Measurements from ENCODE around the gene ANO6. TPM values are rescaled to one million over a fixed set of nuclear protein-coding genes. Genes with fewer than 3 reads are reported as not detected.
A peak's percentile ranks its signal among the peaks of the same experiment; 100 is the strongest.

Gene ANO6
- total RNA-seq, 1 experiment from 2014 or later, result 59.3 TPM

DNA sequence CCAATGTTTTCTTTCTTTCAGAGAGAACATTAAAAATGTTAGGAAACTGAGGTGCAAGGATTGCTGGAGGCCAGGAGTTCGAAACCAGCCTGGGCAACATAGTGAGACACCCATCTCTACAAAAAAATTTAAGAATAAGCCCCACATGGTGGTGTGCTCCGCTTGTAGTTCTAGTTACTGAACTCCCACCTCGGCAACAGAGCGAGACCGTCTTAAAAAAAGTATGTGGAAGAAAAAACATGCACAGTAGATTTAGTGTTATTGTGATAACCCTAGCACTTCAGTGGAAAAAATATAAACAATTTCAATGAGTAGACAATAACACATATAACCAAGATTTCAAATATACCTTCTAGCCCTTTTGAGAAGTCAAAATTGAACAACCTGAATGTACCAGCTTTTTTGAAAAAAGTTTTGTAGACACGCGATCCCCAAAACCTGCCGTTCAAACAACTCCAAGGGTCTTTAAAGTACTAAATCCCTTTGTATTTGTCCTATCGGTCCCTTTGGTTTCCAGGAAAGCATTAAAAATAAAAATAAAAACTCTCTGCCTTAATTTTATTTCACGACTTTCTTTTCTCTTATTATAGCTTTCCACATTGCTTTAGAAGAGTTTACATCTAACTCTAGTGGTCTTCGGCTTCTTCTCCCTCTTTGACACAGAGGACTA, 1.0 kb upstream of the ANO6 start:
- H3K27ac ChIP-seq (ENCODE audit: low read depth, low read length, poor library complexity, severe bottlenecking), result peak overlapping the region; percentile 93

DNA sequence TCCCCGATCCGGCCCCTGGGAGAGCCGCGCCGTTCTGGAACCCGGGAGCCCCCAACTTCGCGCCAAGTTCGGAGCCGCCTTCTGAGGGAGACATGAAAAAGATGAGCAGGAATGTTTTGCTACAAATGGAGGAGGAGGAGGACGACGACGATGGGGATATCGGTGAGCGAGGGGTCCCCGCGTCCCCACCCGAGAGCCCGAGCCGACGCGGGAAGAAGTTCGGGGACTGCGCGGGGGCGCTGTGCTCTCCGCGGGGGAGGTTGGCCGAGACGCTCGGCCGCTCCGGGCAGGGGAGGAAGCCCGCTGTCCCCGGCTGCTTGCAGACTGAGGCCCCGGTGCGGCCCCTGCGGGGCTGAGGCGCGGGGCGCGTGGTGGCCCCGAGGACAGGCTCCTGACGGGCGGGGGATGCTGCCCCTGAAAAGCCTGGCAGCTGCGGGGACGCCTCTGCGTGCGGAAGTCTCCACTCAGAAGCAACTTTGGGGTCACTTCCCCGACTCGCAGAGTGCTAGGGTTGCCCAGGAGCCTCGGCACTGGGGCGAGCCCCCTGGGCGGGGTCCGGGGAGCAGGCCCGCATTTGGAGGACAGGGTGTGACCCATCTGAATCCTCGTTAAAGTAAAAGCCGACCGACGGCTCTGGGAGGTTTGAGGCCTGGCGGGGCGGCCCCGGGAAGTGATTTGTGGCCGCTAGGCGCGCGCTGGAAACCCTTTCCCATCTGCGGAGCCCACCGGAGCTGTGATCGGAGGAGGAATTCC, 511 bp downstream of the ANO6 start:
- ChIA-PET CTCF (interaction anchor here (0.9 kb wide), 1 partner anchor 46 kb away, joined by 3 read pairs; no protein-coding TSS in a partner anchor), POLR2A (ENCODE audit: low non-redundant PET) (no interaction called here)
- no peak for TF ChIP-seq EZH2 (IDR thresholded peaks at IDR 0.05; ENCODE audit: borderline replicate concordance, low read depth, low read length, poor library complexity, severe bottlenecking)
- TF ChIP-seq, protein P1, sequence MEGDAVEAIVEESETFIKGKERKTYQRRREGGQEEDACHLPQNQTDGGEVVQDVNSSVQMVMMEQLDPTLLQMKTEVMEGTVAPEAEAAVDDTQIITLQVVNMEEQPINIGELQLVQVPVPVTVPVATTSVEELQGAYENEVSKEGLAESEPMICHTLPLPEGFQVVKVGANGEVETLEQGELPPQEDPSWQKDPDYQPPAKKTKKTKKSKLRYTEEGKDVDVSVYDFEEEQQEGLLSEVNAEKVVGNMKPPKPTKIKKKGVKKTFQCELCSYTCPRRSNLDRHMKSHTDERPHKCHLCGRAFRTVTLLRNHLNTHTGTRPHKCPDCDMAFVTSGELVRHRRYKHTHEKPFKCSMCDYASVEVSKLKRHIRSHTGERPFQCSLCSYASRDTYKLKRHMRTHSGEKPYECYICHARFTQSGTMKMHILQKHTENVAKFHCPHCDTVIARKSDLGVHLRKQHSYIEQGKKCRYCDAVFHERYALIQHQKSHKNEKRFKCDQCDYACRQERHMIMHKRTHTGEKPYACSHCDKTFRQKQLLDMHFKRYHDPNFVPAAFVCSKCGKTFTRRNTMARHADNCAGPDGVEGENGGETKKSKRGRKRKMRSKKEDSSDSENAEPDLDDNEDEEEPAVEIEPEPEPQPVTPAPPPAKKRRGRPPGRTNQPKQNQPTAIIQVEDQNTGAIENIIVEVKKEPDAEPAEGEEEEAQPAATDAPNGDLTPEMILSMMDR (conservative IDR thresholded peaks at IDR 0.05; ENCODE audit: low read depth, low read length), result peak; percentile 30; the same call in 1 of the 2 replicates
- Histone ChIP-seq H3K4me3 (ENCODE audit: low read depth, low read length, poor library complexity, severe bottlenecking) (peak overlapping the region; percentile 68), H3K27me3 (replicated peaks; ENCODE audit: insufficient read depth, low read depth, low read length, poor library complexity) (no peaks in the 10 kb centered on the region), H3K4me1 (ENCODE audit: insufficient read depth, low read length, poor library complexity, severe bottlenecking) (peaks cover 38% of the 10 kb centered on the region), H3K9me3 (ENCODE audit: low read depth, low read length, poor library complexity, severe bottlenecking) (no peaks in the 10 kb centered on the region), H3K36me3 (ENCODE audit: insufficient read depth, low read length, poor library complexity, severe bottlenecking) (no peaks in the 10 kb centered on the region), H3K27ac (ENCODE audit: low read depth, low read length, poor library complexity, severe bottlenecking) (peak overlapping the region; percentile 93)
- peak; percentile 71 for DNase-seq (ENCODE audit: low spot score)
- intact Hi-C loops (cut with micrococcal nuclease; ENCODE audit: unreplicated experiment), result loop anchor here (2.0 kb wide), 2 partner anchors 42 to 52 kb away; no protein-coding TSS in a partner anchor
- BruUV-seq (replicated peaks), result no TSS peak

More for the DNA sequence above, 1.0 kb upstream of the ANO6 start:
- BruUV-seq (replicated peaks), result TSS peak; percentile 85
- Histone ChIP-seq H3K4me1 (ENCODE audit: insufficient read depth, low read length, poor library complexity, severe bottlenecking) (peaks cover 29% of the 10 kb centered on the region), H3K27me3 (replicated peaks; ENCODE audit: insufficient read depth, low read depth, low read length, poor library complexity) (no peaks in the 10 kb centered on the region), H3K36me3 (ENCODE audit: insufficient read depth, low read length, poor library complexity, severe bottlenecking) (no peaks in the 10 kb centered on the region), H3K4me3 (ENCODE audit: low read depth, low read length, poor library complexity, severe bottlenecking) (peak overlapping the region; percentile 68), H3K9me3 (ENCODE audit: low read depth, low read length, poor library complexity, severe bottlenecking) (no peaks in the 10 kb centered on the region)
- TF ChIP-seq, protein P1 (conservative IDR thresholded peaks at IDR 0.05; ENCODE audit: low read depth, low read length), result no peak
- no peak for TF ChIP-seq EZH2 (IDR thresholded peaks at IDR 0.05; ENCODE audit: borderline replicate concordance, low read depth, low read length, poor library complexity, severe bottlenecking)
- ChIA-PET CTCF (interaction anchor here (0.5 kb wide), 1 partner anchor 13 kb away, joined by 8 read pairs; no protein-coding TSS in a partner anchor), POLR2A (ENCODE audit: low non-redundant PET) (no interaction called here)
- intact Hi-C loops (cut with micrococcal nuclease; ENCODE audit: unreplicated experiment), result loop anchor here (2.0 kb wide), 1 partner anchor 174 kb away; no protein-coding TSS in a partner anchor
- peak; percentile 49 for DNase-seq (ENCODE audit: low spot score)

DNA sequence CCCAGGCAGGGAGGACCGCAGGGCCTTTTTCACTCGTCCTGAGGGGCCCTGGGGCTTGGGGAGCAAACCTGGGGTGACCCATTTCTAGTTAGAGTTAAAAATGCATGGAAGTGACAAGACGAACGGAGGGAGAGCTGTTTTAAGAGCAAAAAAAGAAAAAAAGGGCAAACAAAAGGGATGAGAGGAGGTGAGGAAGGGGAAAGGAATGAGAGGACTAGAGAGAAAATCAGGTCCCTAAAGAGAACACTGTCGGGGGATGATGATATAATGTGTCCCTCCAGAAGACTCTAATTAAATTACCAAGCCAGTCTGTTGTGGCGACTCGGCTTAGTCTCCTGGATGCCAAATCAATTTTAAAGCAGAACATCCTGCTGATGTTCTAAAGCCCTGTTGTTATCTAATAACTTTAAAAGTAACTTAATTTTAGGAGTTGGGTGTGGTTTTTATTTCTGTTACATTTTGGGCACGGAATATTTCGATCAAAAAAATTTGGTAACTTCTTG, 1.1 kb downstream of the ANO6 start:
- Histone ChIP-seq H3K9me3 (ENCODE audit: low read depth, low read length, poor library complexity, severe bottlenecking) (no peaks in the 10 kb centered on the region), H3K36me3 (ENCODE audit: insufficient read depth, low read length, poor library complexity, severe bottlenecking) (no peaks in the 10 kb centered on the region), H3K4me3 (ENCODE audit: low read depth, low read length, poor library complexity, severe bottlenecking) (peak overlapping the region; percentile 68), H3K27ac (ENCODE audit: low read depth, low read length, poor library complexity, severe bottlenecking) (peak overlapping the region; percentile 93), H3K27me3 (replicated peaks; ENCODE audit: insufficient read depth, low read depth, low read length, poor library complexity) (no peaks in the 10 kb centered on the region), H3K4me1 (ENCODE audit: insufficient read depth, low read length, poor library complexity, severe bottlenecking) (peaks cover 38% of the 10 kb centered on the region)
- CTCF ChIA-PET, result no interaction called here
- TF ChIP-seq, protein P1 (conservative IDR thresholded peaks at IDR 0.05; ENCODE audit: low read depth, low read length), result 0 out of 2 replicates have a peak, but pooled peaks have one; percentile 0
- TF ChIP-seq EZH2 (IDR thresholded peaks at IDR 0.05; ENCODE audit: borderline replicate concordance, low read depth, low read length, poor library complexity, severe bottlenecking), result no peak
- BruUV-seq (replicated peaks), result no TSS peak
- POLR2A ChIA-PET (ENCODE audit: low non-redundant PET), result no interaction called here
- DNase-seq (ENCODE audit: low spot score), result no peak
- intact Hi-C loops (cut with micrococcal nuclease; ENCODE audit: unreplicated experiment), result loop anchor here (2.0 kb wide), 2 partner anchors 42 to 52 kb away; no protein-coding TSS in a partner anchor
